ENCODE data around the gene COMP. TPM values are rescaled to one million over a fixed set of nuclear protein-coding genes. Genes with fewer than 3 reads are reported as not detected.

The COMP gene
- total RNA-seq, 1 donor from 2014 or later, result not detected

DNA sequence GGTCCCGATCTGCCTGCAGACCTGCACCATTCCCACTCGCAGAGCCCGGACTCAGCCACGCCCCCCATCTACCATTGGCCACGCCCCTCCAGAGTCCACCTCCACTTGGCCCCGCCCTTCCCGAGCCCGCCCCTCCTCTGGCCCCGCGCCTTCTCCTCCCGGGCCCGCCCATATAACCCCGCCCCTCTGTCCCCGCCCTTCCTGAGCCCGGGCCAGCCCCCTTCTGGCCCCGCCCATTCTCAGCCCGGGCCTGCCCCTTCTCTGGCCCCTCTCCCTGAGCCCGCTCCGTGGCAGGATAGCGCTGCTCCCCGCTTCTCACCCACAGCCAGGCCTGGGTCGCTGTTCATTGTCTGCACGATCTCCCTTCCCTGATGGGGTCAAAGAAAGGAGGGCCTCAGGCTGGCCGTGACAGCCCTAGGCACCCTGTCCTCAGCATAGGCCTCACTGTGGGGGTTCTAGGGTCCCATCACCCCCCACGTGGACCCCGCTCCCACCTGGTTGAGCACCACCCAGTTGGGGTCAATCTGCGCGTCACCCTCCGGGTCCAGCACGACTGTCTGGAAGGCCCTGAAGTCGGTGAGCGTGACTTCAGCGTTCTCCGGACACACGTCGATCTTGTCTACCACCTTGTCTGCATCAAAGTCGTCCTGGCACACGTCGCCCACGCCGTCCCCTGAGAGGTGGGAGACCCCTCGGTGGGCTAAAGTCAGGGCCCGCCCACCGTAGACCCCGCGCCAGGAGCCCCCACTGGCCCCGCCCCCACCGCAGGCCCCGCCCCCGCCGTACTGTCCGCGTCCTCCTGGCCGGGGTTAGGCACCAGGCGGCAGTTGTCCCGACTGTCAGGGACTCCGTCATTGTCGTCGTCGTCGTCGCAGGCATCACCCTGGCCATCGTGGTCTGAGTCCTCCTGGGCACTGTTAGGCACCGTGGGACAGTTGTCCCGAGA lies 5.7 kb downstream of the COMP start:
- H3K27me3 Mint-ChIP-seq, result peaks cover 48% of the 10 kb centered on the region
- peak; percentile 86 for DNase-seq
- H3K4me1 Mint-ChIP-seq, result peaks cover 12% of the 10 kb centered on the region
- H3K4me3 Mint-ChIP-seq, result peak overlapping the region; percentile 39
- H3K9me3 Mint-ChIP-seq, result no peaks in the 10 kb centered on the region
- H3K36me3 Mint-ChIP-seq (ENCODE audit: low read depth), result peaks cover 4% of the 10 kb centered on the region
- H3K27ac Mint-ChIP-seq, result no peak overlapping the region
- intact Hi-C loops (cut with micrococcal nuclease), result loop anchor here (10.0 kb wide), 1 partner anchor 79 kb away; no protein-coding TSS in a partner anchor

DNA sequence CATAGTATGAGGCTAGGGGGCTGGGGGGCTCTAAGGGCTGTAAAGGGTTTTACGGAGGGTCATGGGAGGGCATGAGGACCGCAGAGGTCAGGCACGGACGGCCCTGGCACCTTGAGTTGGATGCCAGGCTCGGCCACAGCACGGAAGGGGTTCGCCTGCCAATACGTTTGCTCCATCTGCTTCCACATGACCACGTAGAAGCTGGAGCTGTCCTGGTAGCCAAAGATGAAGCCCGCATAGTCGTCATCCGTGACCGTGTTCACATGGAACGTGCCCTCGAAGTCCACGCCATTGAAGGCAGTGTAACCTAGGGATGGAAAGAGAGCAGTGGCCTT lies 6.4 kb downstream of the COMP start:
- no peak for DNase-seq
- H3K27me3 Mint-ChIP-seq, result peaks cover 42% of the 10 kb centered on the region
- intact Hi-C loops (cut with micrococcal nuclease), result loop anchor here (10.0 kb wide), 1 partner anchor 80 kb away; no protein-coding TSS in a partner anchor
- no peak overlapping the region for H3K4me3 Mint-ChIP-seq
- H3K9me3 Mint-ChIP-seq, result no peaks in the 10 kb centered on the region
- H3K27ac Mint-ChIP-seq, result no peak overlapping the region
- H3K36me3 Mint-ChIP-seq (ENCODE audit: low read depth), result peaks cover 4% of the 10 kb centered on the region
- peaks cover 9% of the 10 kb centered on the region for H3K4me1 Mint-ChIP-seq

DNA sequence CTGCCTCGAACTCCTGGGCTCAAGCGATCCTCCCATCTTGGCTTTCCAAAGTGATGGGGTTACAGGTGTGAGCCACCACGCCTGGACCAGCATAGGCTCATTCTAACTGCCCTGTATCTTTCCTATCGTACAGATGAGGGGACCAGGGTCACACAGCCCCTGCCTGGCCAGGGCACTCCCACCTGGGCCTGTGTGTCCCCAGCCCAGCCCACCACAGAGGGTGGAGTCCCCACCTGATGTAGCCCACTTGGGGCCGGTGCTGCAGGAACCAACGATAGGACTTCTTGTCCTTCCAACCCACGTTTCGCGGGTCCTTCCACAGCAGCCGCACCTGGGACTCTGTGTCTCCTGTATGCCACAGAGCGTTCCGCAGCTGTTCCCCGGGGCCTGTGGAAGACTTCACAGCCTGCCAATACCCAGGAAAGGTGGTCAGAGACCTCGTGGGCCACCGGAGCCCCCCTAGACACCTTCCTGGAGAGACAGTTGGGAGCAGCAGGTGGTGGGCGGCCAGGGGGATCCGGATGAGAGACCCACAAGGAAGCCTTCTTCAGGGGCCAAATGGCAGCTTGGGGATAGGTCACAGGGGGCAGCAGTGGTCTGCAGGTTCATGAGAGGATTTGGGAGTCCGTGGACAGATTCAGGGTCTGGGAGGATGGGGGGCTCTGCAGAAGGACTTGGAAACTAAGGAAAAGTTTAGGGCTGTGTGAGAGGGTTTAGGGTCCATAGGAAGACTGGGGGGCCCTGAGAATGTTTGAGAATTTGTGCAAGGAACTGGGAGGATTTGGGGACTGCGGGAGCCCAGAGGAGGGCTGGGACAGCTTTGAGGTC lies 6.9 kb downstream of the COMP start:
- intact Hi-C loops (cut with micrococcal nuclease), result loop anchor here (10.0 kb wide), 1 partner anchor 81 kb away; no protein-coding TSS in a partner anchor
- peaks cover 2% of the 10 kb centered on the region for H3K36me3 Mint-ChIP-seq (ENCODE audit: low read depth)

DNA sequence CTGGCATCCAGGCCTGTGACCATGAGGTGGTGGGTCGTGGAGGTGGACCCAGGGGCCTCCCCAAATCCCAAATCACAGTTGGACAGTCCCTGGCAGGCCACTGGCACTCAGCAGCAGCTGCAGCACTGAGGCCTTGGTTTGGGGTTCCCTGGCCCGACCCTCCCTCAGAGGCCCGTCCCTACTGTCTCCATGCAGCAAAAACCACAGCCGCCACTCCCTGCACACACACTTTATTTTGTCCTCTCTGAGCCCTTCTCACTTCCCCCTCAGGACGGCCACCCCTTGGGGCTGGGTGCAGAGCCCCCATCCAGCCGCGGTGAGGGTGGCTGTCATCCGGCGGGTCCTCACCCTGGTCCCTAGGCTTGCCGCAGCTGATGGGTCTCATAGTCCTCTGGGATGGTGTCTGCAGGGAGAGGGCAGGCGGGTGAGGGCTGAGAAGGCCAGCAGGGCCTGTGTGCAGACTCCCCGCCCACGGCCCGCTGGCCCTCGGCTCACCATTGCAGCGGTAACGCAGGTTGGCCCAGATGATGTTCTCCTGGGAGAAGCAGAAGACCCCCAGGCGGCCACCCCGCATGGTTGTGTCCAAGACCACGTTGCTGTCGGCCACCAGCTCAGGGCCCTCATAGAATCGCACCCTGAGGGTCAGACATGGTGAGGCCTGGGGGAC lies 8.4 kb downstream of the COMP start:
- intact Hi-C loops (cut with micrococcal nuclease), result loop anchor here (10.0 kb wide), 1 partner anchor 82 kb away; no protein-coding TSS in a partner anchor
- H3K27ac Mint-ChIP-seq, result peak overlapping the region; percentile 72
- H3K4me1 Mint-ChIP-seq, result peaks cover 7% of the 10 kb centered on the region
- H3K27me3 Mint-ChIP-seq, result peaks cover 28% of the 10 kb centered on the region
- peaks cover 2% of the 10 kb centered on the region for H3K36me3 Mint-ChIP-seq (ENCODE audit: low read depth)
- DNase-seq, result no peak
- H3K4me3 Mint-ChIP-seq, result no peak overlapping the region
- H3K9me3 Mint-ChIP-seq, result no peaks in the 10 kb centered on the region

More for the DNA sequence above, 6.9 kb downstream of the COMP start:
- H3K27ac Mint-ChIP-seq, result no peak overlapping the region
- peaks cover 7% of the 10 kb centered on the region for H3K4me1 Mint-ChIP-seq
- H3K4me3 Mint-ChIP-seq, result peak overlapping the region; percentile 8
- H3K27me3 Mint-ChIP-seq, result peaks cover 38% of the 10 kb centered on the region
- no peak for DNase-seq
- no peaks in the 10 kb centered on the region for H3K9me3 Mint-ChIP-seq

DNA sequence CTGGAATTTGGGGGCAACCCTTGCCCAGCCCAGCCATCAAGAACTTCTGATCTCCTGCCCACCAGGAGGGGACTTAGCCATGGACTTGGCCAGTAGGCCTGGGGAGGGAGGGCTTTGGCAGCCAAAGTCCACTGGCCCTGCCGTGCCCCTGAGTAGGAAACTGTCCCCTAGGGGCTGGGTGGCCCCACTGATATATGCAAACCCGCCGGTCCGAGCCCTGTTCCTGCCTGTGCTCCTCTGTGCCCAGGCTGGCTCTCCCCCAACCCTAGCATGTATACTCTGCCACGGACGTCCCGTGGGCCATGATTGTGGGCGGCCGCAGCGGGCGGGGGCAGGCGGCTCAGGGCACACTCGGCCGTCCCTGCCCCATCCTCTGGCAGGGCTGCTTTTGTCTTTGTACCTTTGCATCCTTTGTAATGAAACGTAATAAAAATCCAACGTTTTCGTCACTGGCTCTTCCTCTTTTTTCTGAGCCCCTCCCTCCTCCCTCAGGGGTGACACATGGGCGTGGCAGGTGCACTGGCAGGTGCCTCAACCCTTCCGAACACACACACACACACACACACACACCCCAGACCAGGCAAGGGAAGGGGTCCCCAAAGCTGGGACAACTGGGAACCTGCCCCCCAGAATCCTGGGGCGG lies 9.1 kb downstream of the COMP start:
- Mint-ChIP-seq H3K4me3 (no peak overlapping the region), H3K27me3 (peaks cover 21% of the 10 kb centered on the region), H3K27ac (no peak overlapping the region), H3K4me1 (peaks cover 4% of the 10 kb centered on the region), H3K9me3 (no peaks in the 10 kb centered on the region), H3K36me3 (ENCODE audit: low read depth) (no peaks in the 10 kb centered on the region)
- no peak for DNase-seq
- intact Hi-C loops (cut with micrococcal nuclease), result loop anchor here (10.0 kb wide), 1 partner anchor 83 kb away; no protein-coding TSS in a partner anchor

DNA sequence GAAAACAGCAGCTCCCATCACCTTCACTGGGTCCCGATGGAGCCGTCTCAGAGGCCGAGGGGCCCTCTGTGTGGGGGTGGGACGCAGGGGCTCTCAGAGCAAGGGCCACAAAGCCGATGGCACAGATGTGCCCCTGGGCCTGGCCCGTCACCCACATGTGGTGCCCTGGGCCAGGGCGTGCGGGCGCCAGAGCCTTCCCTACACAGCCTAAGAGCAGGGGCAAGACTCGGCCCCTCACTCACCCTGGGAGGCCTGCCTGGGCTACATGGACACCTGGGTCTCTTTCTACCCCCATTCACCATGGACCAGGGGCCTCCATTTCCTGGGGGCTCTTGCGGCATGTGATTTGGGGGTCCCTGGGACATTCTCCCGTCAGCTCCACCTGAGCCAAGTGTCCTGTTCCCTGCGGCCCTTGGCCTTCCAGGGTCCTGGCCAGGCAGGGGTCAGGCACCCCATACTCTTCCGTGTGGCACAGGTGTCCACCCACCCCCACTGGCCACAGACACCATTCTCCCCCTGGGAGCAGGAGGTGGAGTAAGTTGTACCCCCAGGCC lies 10.0 kb downstream of the COMP start:
- H3K36me3 Mint-ChIP-seq (ENCODE audit: low read depth), result no peaks in the 10 kb centered on the region
- intact Hi-C loops (cut with micrococcal nuclease), result loop anchor here (10.0 kb wide), 1 partner anchor 84 kb away; no protein-coding TSS in a partner anchor

DNA sequence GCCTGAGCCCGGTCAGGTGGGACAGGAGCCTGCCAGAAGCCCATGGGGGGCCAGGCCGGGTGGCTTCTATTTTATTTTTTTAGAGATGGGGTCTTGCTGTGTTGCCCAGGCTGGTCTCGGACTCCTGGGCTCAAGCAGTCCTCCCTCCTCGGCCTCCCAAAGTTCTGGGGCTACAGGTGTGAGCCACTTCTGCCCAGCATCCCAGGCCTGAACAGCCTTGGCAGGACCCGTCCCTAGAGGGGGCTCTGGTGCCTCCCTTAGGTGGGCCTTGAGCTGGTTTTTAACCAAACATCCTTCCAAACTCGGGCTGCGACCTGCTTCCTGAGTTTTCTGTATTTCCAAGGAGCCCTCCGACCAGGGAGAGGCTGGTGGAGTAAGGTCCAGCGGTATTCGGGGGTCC lies 10.5 kb downstream of the COMP start:
- H3K4me3 Mint-ChIP-seq, result no peak overlapping the region
- peaks cover 9% of the 10 kb centered on the region for H3K27me3 Mint-ChIP-seq
- no peaks in the 10 kb centered on the region for H3K9me3 Mint-ChIP-seq
- intact Hi-C loops (cut with micrococcal nuclease), result loop anchor here (10.0 kb wide), 1 partner anchor 84 kb away; no protein-coding TSS in a partner anchor
- H3K36me3 Mint-ChIP-seq (ENCODE audit: low read depth), result no peaks in the 10 kb centered on the region
- H3K27ac Mint-ChIP-seq, result no peak overlapping the region
- peaks cover 4% of the 10 kb centered on the region for H3K4me1 Mint-ChIP-seq
- no peak for DNase-seq

More for the DNA sequence above, 10.0 kb downstream of the COMP start:
- no peaks in the 10 kb centered on the region for H3K9me3 Mint-ChIP-seq
- DNase-seq, result no peak
- peaks cover 4% of the 10 kb centered on the region for H3K4me1 Mint-ChIP-seq
- H3K27ac Mint-ChIP-seq, result no peak overlapping the region
- peaks cover 13% of the 10 kb centered on the region for H3K27me3 Mint-ChIP-seq
- no peak overlapping the region for H3K4me3 Mint-ChIP-seq

DNA sequence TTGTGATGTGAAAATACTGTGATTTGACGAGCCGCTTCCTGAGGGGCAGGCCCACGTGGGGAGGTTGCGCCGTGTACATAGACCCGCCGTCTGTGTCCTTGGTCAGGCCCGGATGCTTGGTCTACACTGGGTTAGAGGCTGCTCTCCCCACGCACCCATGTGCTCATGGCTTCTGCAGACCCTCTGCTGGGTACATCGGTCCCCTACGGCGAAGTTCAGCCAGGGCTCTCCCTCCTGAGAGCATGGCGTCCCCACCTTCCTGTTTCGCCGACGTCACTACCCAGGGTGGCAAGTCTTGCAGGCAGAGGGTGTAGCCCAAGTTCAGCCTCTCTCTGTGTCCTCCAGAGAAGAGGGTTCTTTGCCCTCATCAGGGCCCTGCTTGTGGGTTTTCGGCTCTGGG lies 11.0 kb downstream of the COMP start:
- Mint-ChIP-seq H3K9me3 (no peaks in the 10 kb centered on the region), H3K4me1 (no peaks in the 10 kb centered on the region), H3K4me3 (no peak overlapping the region), H3K27me3 (peaks cover 6% of the 10 kb centered on the region), H3K36me3 (ENCODE audit: low read depth) (no peaks in the 10 kb centered on the region), H3K27ac (no peak overlapping the region)
- DNase-seq, result no peak
- intact Hi-C loops (cut with micrococcal nuclease), result loop anchor here (10.0 kb wide), 1 partner anchor 85 kb away; no protein-coding TSS in a partner anchor

DNA sequence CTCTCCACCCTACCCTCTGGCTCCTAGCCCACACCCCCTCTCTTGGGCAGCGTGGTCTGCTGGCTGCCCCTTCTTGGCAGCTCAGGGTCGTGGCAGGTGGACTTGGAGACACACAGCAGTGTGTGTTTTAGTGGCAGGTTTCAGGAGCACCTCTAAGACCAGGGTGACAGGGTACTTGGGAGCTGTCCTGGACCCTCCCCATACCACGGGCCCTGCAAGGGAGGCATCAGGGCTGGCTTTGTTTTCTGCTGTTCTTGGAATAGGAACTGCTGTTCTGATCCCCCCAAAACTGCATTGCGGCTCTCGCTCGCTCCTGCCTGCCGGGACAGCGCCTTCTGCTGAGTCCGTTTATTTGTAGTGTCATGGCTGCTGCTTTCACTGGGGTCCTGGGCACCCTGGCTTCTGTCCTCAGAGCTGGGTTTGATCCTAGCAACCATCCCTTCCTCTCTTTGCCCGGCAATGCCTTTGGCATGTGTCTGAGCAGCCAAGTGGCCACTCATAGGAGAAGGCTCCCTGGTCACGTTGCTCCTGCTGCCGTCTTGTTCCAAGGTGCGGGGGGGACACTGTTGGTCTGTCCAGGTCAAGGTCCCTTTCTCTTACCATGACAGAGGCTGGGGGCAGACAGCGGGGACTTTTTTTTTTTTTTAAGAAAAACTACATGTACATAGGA lies 12.1 kb downstream of the COMP start:
- Mint-ChIP-seq H3K4me3 (no peak overlapping the region), H3K36me3 (ENCODE audit: low read depth) (no peaks in the 10 kb centered on the region), H3K27ac (no peak overlapping the region), H3K27me3 (peaks cover under 1% of the 10 kb centered on the region), H3K4me1 (no peaks in the 10 kb centered on the region), H3K9me3 (no peaks in the 10 kb centered on the region)
- intact Hi-C loops (cut with micrococcal nuclease), result no loop called here
- DNase-seq, result no peak

DNA sequence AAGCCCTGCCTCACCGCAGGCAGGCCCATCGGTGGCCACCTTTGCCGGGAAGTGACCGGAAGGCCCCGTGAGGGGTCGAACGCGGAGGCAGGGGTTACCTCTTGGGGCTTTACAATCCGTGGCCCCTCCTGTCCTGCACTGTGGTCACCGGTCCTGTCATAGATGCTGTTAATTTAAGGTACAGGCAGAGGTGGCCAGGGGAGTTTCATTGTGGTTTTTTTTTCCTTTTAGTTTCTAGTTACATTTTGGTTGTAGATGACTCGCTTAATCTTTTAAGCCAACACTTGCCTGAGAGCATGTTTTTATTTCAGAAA lies 13.1 kb downstream of the COMP start:
- no peaks in the 10 kb centered on the region for H3K9me3 Mint-ChIP-seq
- no peak overlapping the region for H3K27ac Mint-ChIP-seq
- DNase-seq, result no peak
- intact Hi-C loops (cut with micrococcal nuclease), result no loop called here
- H3K27me3 Mint-ChIP-seq, result no peaks in the 10 kb centered on the region
- H3K4me1 Mint-ChIP-seq, result no peaks in the 10 kb centered on the region
- H3K36me3 Mint-ChIP-seq (ENCODE audit: low read depth), result no peaks in the 10 kb centered on the region
- H3K4me3 Mint-ChIP-seq, result no peak overlapping the region

DNA sequence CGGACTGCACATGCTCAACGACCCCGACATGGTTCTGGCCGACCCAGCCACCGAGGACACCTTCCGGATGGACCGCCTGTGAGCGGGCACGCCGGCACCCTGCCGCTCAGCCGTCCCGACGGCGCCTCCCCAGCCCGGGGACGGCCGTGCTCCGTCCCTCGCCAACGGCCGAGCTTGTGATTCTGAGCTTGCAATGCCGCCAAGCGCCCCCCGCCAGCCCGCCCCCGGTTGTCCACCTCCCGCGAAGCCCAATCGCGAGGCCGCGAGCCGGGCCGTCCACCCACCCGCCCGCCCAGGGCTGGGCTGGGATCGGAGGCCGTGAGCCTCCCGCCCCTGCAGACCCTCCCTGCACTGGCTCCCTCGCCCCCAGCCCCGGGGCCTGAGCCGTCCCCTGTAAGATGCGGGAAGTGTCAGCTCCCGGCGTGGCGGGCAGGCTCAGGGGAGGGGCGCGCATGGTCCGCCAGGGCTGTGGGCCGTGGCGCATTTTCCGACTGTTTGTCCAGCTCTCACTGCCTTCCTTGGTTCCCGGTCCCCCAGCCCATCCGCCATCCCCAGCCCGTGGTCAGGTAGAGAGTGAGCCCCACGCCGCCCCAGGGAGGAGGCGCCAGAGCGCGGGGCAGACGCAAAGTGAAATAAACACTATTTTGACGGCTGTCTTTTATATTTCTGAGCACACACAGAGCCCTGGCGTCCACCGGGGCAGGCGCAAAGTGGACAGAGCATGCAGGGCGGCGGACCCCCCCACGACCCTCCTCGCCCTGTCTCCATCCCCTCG lies 13.6 kb downstream of the COMP start:
- H3K27me3 Mint-ChIP-seq, result no peaks in the 10 kb centered on the region
- no peaks in the 10 kb centered on the region for H3K4me1 Mint-ChIP-seq
- no peaks in the 10 kb centered on the region for H3K36me3 Mint-ChIP-seq (ENCODE audit: low read depth)
- no peak overlapping the region for H3K4me3 Mint-ChIP-seq
- DNase-seq, result no peak
- intact Hi-C loops (cut with micrococcal nuclease), result no loop called here
- no peaks in the 10 kb centered on the region for H3K9me3 Mint-ChIP-seq
- H3K27ac Mint-ChIP-seq, result no peak overlapping the region

DNA sequence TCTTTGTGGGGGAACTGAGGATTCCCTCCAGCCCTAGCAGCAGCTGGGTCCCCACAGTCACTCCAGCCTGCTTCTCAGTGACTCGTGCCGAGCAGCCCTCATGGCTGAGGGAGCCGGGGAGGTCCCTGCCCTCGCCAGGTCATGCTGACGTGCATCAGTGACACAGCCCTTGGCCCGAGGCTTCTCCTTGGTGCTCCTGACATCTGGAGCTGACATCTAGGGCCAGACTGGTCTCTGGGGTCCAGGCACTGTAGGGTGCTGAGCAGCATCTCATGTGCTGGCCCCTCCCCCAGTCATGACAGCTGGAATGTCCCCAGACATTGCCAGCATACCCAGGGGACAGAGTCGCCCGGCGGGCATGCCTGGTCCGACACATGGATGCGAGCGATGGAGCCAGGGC lies 14.4 kb downstream of the COMP start:
- Mint-ChIP-seq H3K27me3 (no peaks in the 10 kb centered on the region), H3K4me3 (no peak overlapping the region), H3K36me3 (ENCODE audit: low read depth) (no peaks in the 10 kb centered on the region), H3K4me1 (no peaks in the 10 kb centered on the region), H3K9me3 (no peaks in the 10 kb centered on the region), H3K27ac (no peak overlapping the region)
- intact Hi-C loops (cut with micrococcal nuclease), result no loop called here
- no peak for DNase-seq

Measured in activated CD4-positive, alpha-beta T cell treated with anti-CD3 and anti-CD28 coated beads, Interleukin-2, amount 10 ng/mL, durations not matched to agents 24 days and 14 days (primary cell).